ENCODE data around the gene RALGAPA1. TPM values are rescaled to one million over a fixed set of nuclear protein-coding genes. Genes with fewer than 3 reads are reported as not detected.

RALGAPA1 gene
- total and polyA plus RNA-seq, 2 experiments from 2014 or later = 7.5 to 22.2 TPM

DNA sequence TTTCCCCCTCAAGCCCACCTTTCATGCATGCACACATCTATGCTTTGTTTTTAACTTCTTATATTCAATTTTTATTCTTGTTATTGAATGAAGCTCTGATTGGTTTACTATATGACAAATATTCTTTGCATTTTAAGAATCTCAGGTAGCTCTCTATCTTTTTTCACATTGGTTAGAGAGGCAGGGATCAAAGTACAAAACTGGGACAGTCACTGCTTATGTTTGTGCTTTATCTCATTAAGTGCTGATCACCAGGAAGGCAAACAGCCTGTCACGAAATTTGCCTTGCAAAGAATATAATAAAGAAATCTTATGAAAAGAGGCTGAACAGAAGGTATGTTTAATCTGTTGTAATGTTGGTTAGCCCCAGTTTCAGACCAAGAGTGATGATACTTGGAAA lies 304.8 kb downstream of the RALGAPA1 start:
- Histone ChIP-seq H3K27me3 (replicated peaks; ENCODE audit: insufficient read depth) (peaks cover under 1% of the 10 kb centered on the region), H3K4me1 (ENCODE audit: insufficient read depth) (no peaks in the 10 kb centered on the region), H3K9ac (no peak overlapping the region), H3K9me2 (ENCODE audit: insufficient read depth) (no peaks in the 10 kb centered on the region), H4K20me1 (ENCODE audit: insufficient read depth) (no peaks in the 10 kb centered on the region), H3K4me3 (no peak overlapping the region), H3F3A (ENCODE audit: insufficient read depth) (no peaks in the 10 kb centered on the region), H2AFZ (no peak overlapping the region), H3K9me3 (ENCODE audit: low read depth) (no peaks in the 10 kb centered on the region), H3K4me2 (ENCODE audit: unreplicated experiment) (no peak overlapping the region), H3K79me2 (ENCODE audit: insufficient read depth) (no peaks in the 10 kb centered on the region), H3K27ac (no peak overlapping the region), H3K36me3 (ENCODE audit: low read depth) (no peaks in the 10 kb centered on the region)
- no peak for DNase-seq
- in situ Hi-C loops (cut with MboI) = no loop called here
- 50% methylated on average over 1 of the region's 1 CpG for WGBS, 2 experiments (ENCODE audit: low coverage in 1 of 2, low lambda C conversion rate in 2 of 2, missing lambda C conversion rate in 2 of 2)
- TF ChIP-seq EZH2 (IDR thresholded peaks at IDR 0.05; ENCODE audit: insufficient read depth, poor library complexity, severe bottlenecking) (no peak), EZH2phosphoT487 (IDR thresholded peaks at IDR 0.05; ENCODE audit: insufficient read depth, low read depth) (no peak)

DNA sequence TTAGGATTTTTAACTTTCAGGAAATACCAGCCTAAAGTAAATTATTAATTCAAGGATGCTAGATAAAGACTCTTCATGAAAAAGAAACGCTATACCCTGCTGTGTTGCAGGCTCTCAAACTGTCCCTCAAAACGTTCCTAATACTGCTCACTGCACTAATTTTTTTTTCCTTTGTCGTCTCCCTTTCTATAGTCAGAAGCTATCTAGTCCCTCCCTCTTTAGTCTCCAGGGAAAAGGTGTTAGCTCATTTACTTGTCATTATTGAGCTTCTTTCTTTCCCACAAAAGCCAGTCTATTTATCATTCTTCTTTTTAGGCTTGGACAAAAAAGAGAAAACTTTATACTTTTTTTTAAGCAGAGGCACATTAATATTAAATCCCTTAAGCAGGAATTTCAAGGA lies 305.4 kb downstream of the RALGAPA1 start:
- in situ Hi-C loops (cut with MboI) = no loop called here
- Histone ChIP-seq H3F3A (ENCODE audit: insufficient read depth) (no peaks in the 10 kb centered on the region), H3K4me1 (ENCODE audit: insufficient read depth) (no peaks in the 10 kb centered on the region), H3K9ac (no peak overlapping the region), H3K27me3 (replicated peaks; ENCODE audit: insufficient read depth) (no peaks in the 10 kb centered on the region; the same call in 1 of the 2 replicates), H3K9me2 (ENCODE audit: insufficient read depth) (no peaks in the 10 kb centered on the region), H2AFZ (no peak overlapping the region), H3K27ac (no peak overlapping the region), H3K9me3 (ENCODE audit: low read depth) (no peaks in the 10 kb centered on the region), H3K79me2 (ENCODE audit: insufficient read depth) (no peaks in the 10 kb centered on the region), H3K4me3 (no peak overlapping the region), H3K36me3 (ENCODE audit: low read depth) (no peaks in the 10 kb centered on the region), H4K20me1 (ENCODE audit: insufficient read depth) (no peaks in the 10 kb centered on the region), H3K4me2 (ENCODE audit: unreplicated experiment) (no peak overlapping the region)
- no peak for DNase-seq
- no peak for TF ChIP-seq EZH2phosphoT487 (IDR thresholded peaks at IDR 0.05; ENCODE audit: insufficient read depth, low read depth)
- TF ChIP-seq EZH2 (IDR thresholded peaks at IDR 0.05; ENCODE audit: insufficient read depth, poor library complexity, severe bottlenecking) = no peak
- WGBS, 2 experiments (ENCODE audit: low coverage in 1 of 2, low lambda C conversion rate in 2 of 2, missing lambda C conversion rate in 2 of 2) = 37 to 39% methylated on average over 3 of the region's 3 CpGs

DNA sequence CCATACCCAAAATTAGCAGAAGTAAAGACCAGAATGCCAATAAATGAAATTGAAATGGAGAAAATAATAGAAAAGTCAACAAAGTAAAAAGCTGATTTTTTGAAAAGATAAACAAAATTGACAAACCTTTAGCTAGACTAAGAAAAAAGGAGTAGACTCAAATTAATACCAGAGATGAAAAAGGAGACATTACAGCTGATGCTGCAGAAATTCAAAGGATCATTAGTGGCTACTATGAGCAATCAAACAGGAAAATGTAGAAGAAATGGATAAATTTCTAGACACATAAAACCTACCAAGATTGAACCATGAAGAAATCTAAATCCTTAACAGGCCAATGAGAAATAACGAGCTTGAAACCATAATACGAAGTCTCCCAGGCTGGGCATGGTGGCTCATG lies 309.9 kb downstream of the RALGAPA1 start:
- H3K9ac ChIP-seq = no peak overlapping the region
- no peaks in the 10 kb centered on the region for H3K9me2 ChIP-seq (ENCODE audit: insufficient read depth)
- no peak overlapping the region for H3K4me2 ChIP-seq (ENCODE audit: unreplicated experiment)
- no peaks in the 10 kb centered on the region; the same call in 1 of the 2 replicates for H3K27me3 ChIP-seq (replicated peaks; ENCODE audit: insufficient read depth)
- TF ChIP-seq EZH2phosphoT487 (IDR thresholded peaks at IDR 0.05; ENCODE audit: insufficient read depth, low read depth) = no peak
- TF ChIP-seq EZH2 (IDR thresholded peaks at IDR 0.05; ENCODE audit: insufficient read depth, poor library complexity, severe bottlenecking) = no peak
- WGBS, 2 experiments (ENCODE audit: low coverage in 1 of 2, low lambda C conversion rate in 2 of 2, missing lambda C conversion rate in 2 of 2) = 58 to 77% methylated on average over 2 of the region's 2 CpGs
- H2AFZ ChIP-seq = no peak overlapping the region
- H3K27ac ChIP-seq = no peak overlapping the region
- H3K9me3 ChIP-seq (ENCODE audit: low read depth) = no peaks in the 10 kb centered on the region
- H3K36me3 ChIP-seq (ENCODE audit: low read depth) = no peaks in the 10 kb centered on the region
- H3K79me2 ChIP-seq (ENCODE audit: insufficient read depth) = no peaks in the 10 kb centered on the region
- no peaks in the 10 kb centered on the region for H3K4me1 ChIP-seq (ENCODE audit: insufficient read depth)
- in situ Hi-C loops (cut with MboI) = no loop called here
- no peak for DNase-seq
- no peaks in the 10 kb centered on the region for H4K20me1 ChIP-seq (ENCODE audit: insufficient read depth)
- H3K4me3 ChIP-seq = no peak overlapping the region
- no peaks in the 10 kb centered on the region for H3F3A ChIP-seq (ENCODE audit: insufficient read depth)

DNA sequence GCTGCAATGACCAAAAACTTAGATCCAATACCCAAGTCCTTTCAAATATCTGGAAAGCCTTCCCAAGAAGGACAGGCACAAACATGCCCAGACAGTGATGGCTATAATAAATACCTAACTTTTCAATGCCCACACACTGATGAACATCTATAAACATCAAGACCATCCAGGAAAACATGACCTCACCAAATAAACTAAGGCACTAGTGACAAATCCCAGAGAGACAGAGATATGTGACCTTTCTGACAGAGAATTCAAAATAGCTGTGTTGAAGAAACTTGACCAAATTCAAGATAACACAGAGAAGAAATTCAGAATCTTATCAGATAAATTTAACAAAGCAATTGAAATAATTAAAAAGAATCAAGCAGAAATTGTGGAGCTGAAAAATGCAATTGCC lies 313.8 kb downstream of the RALGAPA1 start:
- H3K4me1 ChIP-seq (ENCODE audit: insufficient read depth) = no peaks in the 10 kb centered on the region
- H3K4me3 ChIP-seq = no peak overlapping the region
- H3F3A ChIP-seq (ENCODE audit: insufficient read depth) = no peaks in the 10 kb centered on the region
- no peaks in the 10 kb centered on the region for H3K36me3 ChIP-seq (ENCODE audit: low read depth)
- no peaks in the 10 kb centered on the region for H3K9me3 ChIP-seq (ENCODE audit: low read depth)
- in situ Hi-C loops (cut with MboI) = no loop called here
- no peaks in the 10 kb centered on the region for H3K27me3 ChIP-seq (replicated peaks; ENCODE audit: insufficient read depth)
- no peak overlapping the region for H3K4me2 ChIP-seq (ENCODE audit: unreplicated experiment)
- no peaks in the 10 kb centered on the region for H3K9me2 ChIP-seq (ENCODE audit: insufficient read depth)
- H3K9ac ChIP-seq = no peak overlapping the region
- H3K27ac ChIP-seq = no peak overlapping the region
- no peaks in the 10 kb centered on the region for H4K20me1 ChIP-seq (ENCODE audit: insufficient read depth)
- no peaks in the 10 kb centered on the region for H3K79me2 ChIP-seq (ENCODE audit: insufficient read depth)
- no peak for DNase-seq
- no peak overlapping the region for H2AFZ ChIP-seq
- TF ChIP-seq EZH2phosphoT487 (IDR thresholded peaks at IDR 0.05; ENCODE audit: insufficient read depth, low read depth) (no peak), EZH2 (IDR thresholded peaks at IDR 0.05; ENCODE audit: insufficient read depth, poor library complexity, severe bottlenecking) (no peak)

DNA sequence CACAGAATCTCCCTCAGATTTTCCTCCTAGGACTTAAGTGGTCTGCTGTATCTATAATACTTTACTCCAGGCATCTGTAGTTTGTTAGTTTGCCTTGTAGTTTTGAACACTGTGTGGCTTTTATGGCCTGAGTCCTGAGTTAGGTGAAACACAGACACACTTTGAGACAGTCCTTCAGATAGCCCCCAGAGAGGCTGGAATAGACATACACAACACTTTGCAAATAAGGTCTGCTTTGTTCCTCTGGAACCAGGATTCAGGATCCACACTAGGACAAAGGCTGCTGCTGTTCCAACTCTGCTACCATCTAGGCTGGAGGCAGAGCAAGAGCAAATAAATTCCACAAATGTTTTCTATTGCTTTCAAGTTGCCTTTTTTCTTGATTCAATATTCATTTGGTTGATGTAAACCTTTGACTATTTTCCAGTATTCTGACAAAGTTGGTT lies 316.5 kb downstream of the RALGAPA1 start:
- DNase-seq = no peak
- no peak overlapping the region for H2AFZ ChIP-seq
- in situ Hi-C loops (cut with MboI) = no loop called here
- H3K36me3 ChIP-seq (ENCODE audit: low read depth) = no peaks in the 10 kb centered on the region
- no peaks in the 10 kb centered on the region for H3K4me1 ChIP-seq (ENCODE audit: insufficient read depth)
- no peaks in the 10 kb centered on the region for H3K79me2 ChIP-seq (ENCODE audit: insufficient read depth)
- no peak overlapping the region for H3K27ac ChIP-seq
- no peak for TF ChIP-seq EZH2 (IDR thresholded peaks at IDR 0.05; ENCODE audit: insufficient read depth, poor library complexity, severe bottlenecking)
- TF ChIP-seq EZH2phosphoT487 (IDR thresholded peaks at IDR 0.05; ENCODE audit: insufficient read depth, low read depth) = no peak
- H3K27me3 ChIP-seq (replicated peaks; ENCODE audit: insufficient read depth) = no peaks in the 10 kb centered on the region
- H4K20me1 ChIP-seq (ENCODE audit: insufficient read depth) = no peaks in the 10 kb centered on the region
- H3K9me3 ChIP-seq (ENCODE audit: low read depth) = no peaks in the 10 kb centered on the region
- no peak overlapping the region for H3K4me3 ChIP-seq
- H3K4me2 ChIP-seq (ENCODE audit: unreplicated experiment) = no peak overlapping the region
- no peaks in the 10 kb centered on the region for H3K9me2 ChIP-seq (ENCODE audit: insufficient read depth)
- no peak overlapping the region for H3K9ac ChIP-seq
- H3F3A ChIP-seq (ENCODE audit: insufficient read depth) = no peaks in the 10 kb centered on the region

Small RNA genes lying within 50 kb of the gene (small RNA-seq; reads per million reads assigned to genes)
- not detected for gene RF00322 (ENCODE audit: low read depth, low replicate concordance)

Other genes with a start within 250 kb of the RALGAPA1 start
- gene BRMS1L, start 17.0 kb upstream of the RALGAPA1 start, total RNA-seq (2014; rRNA removed; shearing (Covaris generic)) = 5.6 and 6.6 TPM in 2 replicates
- 9.5 and 9.9 TPM in 2 replicates for gene BRMS1L, start 17.0 kb upstream of the RALGAPA1 start, polyA plus RNA-seq (2016; fragmentation: Nextera tagmentation; extraction: Ambion mirVana)

Measured in GM23248 (cell line).